NCI-H2107 (cell line): ENCODE data around the gene SLC27A1.
"Not testable (repeated sequence)": the region's sequence is repeated elsewhere in the genome, so short reads cannot be mapped to it uniquely, and the experiment has no call there.

Experiments used
- DNase-seq: peaks from one replicate; lab custom pipeline; 2025; lab: John Stamatoyannopoulos, UW

SLC27A1 gene

DNA sequence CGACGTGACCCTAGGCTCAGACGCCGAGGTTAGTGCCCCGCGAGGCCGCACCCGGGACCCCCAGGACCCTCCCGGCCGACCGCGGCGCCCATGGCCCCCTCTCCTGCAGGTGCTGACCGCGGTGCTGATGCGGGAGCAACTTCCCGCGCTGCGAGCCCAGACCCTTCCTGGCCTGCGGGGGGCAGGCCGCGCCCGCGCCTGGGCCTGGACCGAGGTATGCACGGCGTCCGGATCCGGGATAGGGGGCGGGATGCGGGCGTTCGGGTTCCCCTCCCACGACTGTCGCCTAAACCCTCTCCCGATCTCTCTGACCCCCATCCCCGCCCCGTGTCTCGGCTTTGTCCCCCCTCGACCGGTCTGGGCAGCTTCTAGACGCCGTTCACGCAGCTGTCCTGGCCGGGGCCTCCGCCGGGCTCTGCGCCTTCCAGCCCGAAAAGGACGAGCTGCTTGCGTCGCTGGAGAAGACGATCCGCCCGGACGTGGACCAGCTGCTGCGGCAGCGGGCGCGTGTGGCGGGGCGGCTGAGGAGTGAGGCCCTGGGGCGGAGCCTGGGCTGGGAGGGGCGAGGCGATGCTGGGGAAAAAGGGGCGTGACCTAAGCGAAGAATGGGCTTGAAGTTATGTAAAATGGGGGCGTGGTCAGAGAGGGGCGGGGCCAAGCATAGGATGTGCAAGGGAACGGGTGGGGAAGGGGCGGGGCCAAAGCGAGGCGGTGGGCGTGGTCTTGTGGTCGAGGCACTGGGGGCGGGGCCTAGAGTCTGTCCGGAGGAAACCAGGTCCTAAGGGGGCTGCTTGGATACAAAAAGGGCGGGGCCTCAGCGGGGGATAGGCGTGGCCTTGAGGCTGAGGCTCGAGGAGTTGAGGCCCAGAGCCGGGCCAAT lies 69.2 kb downstream of the SLC27A1 start:
- peak; percentile 75 for DNase-seq

GRCh38 chr19:17540174-17540573 lies 69.8 kb downstream of the SLC27A1 start:
- DNase-seq: no peak

- DNase-seq: no peak
Observed at GRCh38 chr19:17541184-17541759, 70.9 kb downstream of the SLC27A1 start.

- DNase-seq: no peak
Observed at GRCh38 chr19:17542042-17542441, 71.7 kb downstream of the SLC27A1 start.

- DNase-seq: no peak
Observed at GRCh38 chr19:17542793-17543582, 72.7 kb downstream of the SLC27A1 start.

DNA sequence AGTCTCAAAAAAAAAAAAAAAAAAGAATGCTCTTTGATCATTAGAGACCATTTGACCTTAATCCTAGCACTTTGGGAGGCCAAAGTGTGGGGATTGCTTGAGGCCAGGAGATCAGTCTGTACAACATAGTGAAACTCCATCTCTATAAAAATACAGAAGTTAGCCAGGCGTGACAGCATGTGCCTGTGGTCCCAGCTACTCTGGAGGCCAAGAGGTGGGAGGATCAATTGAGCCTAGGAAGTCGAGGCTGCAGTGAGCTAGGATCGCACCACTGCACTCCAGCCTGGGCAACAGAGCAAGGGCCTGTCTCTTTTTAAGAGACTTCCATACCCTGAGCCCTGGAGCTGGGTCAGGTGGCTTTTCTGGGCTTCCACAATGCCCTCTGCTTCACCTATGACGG lies 73.7 kb downstream of the SLC27A1 start:
- no peak for DNase-seq

DNA sequence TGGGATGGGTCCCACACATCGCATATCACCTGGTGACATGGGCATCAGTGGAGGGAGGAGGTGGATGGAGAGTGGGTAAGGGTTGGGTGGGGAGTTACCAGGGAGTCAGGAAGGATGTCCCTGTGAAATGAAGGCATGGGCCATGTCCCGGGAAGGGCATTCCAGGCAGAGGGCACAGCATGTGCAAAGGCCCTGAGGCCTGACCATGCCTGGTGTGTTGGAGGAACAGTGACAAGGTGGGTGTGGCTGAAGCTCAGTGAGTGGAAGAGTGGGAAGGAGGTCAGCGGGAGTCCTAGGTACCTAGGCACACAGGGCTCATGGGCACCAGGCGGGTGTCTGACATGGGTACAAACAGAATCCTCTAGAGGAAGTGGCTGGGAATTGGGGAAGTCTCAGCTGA lies 74.1 kb downstream of the SLC27A1 start:
- DNase-seq: no peak

- DNase-seq: no peak
Observed at GRCh38 chr19:17548145-17548544, 77.8 kb downstream of the SLC27A1 start.

- DNase-seq: no peak
Observed at GRCh38 chr19:17549085-17549740, 78.9 kb downstream of the SLC27A1 start.

GRCh38 chr19:17550076-17550667 lies 79.8 kb downstream of the SLC27A1 start:
- no peak for DNase-seq

- DNase-seq: not testable (repeated sequence)
Observed at GRCh38 chr19:17552735-17553134, 82.4 kb downstream of the SLC27A1 start.

GRCh38 chr19:17553256-17553655 lies 82.9 kb downstream of the SLC27A1 start:
- DNase-seq: no peak

GRCh38 chr19:17554968-17555479 lies 84.7 kb downstream of the SLC27A1 start:
- no peak for DNase-seq

GRCh38 chr19:17555480-17555928 lies 85.2 kb downstream of the SLC27A1 start, which contains the start of gene COLGALT1:
Gene COLGALT1, plus strand, starts transcription at chr19:17555649. Its CDS starts 65 bp downstream, at chr19:17555714.
- peak; percentile 92 for DNase-seq
